ENCODE results near the gene SLC6A6. TPM values are rescaled to one million over a fixed set of nuclear protein-coding genes. Genes with fewer than 3 reads are reported as not detected.

The SLC6A6 gene
- total and polyA plus RNA-seq, 10 of the 15 experiments (the other 5 are each of a cell fraction or from before 2014, with no cell fraction given) = 5.6 to 47.0 (median 20.2) TPM

DNA sequence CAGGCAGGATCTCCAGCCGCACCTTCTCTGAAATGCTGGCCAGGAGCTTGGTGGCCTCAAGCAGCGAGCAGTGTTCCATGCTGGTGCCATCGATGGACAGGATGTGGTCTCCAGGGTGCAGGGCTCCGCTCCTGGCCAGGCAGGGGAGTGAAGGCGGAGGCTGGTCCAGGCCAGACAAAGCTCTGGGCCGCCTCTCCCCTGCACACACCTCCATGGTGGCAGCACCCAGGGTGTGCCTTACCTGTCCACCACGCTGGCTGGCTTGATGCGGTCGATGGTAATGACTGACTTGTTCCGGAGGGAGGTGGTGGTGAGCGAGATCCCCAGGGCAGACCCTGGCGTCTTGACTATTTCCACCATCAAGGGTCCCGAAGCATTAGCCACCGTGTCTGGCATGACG is 117.7 kb downstream of the SLC6A6 start:
- DNase-seq (ENCODE audit: low read depth, low spot score) = no peak
- Histone ChIP-seq H3K4me1 (ENCODE audit: control insufficient read depth, insufficient read depth, low read length) (no peaks in the 10 kb centered on the region), H3K27ac (ENCODE audit: control insufficient read depth, insufficient read depth) (no peak overlapping the region), H3K4me3 (no peak overlapping the region), H3K9me3 (replicated peaks; ENCODE audit: control insufficient read depth, insufficient read depth, low read length) (no peaks in the 10 kb centered on the region), H4K20me1 (ENCODE audit: control insufficient read depth, insufficient read depth) (no peaks in the 10 kb centered on the region), H3K79me2 (ENCODE audit: control insufficient read depth, insufficient read depth, low read length) (no peaks in the 10 kb centered on the region), H3K9ac (ENCODE audit: control insufficient read depth, insufficient read depth, low read length) (no peak overlapping the region), H3K36me3 (ENCODE audit: control insufficient read depth in 2 of 2, insufficient read depth in 2 of 2, low read length in 1 of 2) (no peaks in the 10 kb centered on the region), H2AFZ (ENCODE audit: control insufficient read depth, low read depth, low read length) (no peak overlapping the region), H3K27me3 (replicated peaks in 1 of 2; ENCODE audit: control insufficient read depth in 2 of 2, insufficient read depth in 2 of 2, low read length in 1 of 2) (peaks cover 0 to 2% of the 10 kb centered on the region in 2 experiments; a peak in 2 of 4 replicates), H3K4me2 (ENCODE audit: control insufficient read depth, insufficient read depth) (no peak overlapping the region)
- ChIA-PET CTCF (interaction anchor here (1.0 kb wide), 1 partner anchor 11 kb away, joined by 3 read pairs; no protein-coding TSS in a partner anchor), POLR2A (no interaction called here), SMC1A (ENCODE audit: uncharacterized antibody, unreplicated experiment) (no interaction called here), RAD21 (ENCODE audit: unreplicated experiment) (no interaction called here)
- in situ Hi-C loops (cut with MboI) = no loop called here
- no peak for ATAC-seq
- 35% methylated on average over 15 of the region's 15 CpGs for whole genome bisulfite sequencing (ENCODE audit: insufficient coverage, insufficient replicate concordance, low lambda C conversion rate, missing lambda C conversion rate)
- FAIRE-seq = no peak
- TF ChIP-seq CREB1 (IDR thresholded peaks at IDR 0.05; ENCODE audit: low read depth) = no peak
- no TSS peak for BruUV-seq (replicated peaks)
- intact Hi-C loops (cut with micrococcal nuclease; ENCODE audit: unreplicated experiment) = no loop called here

DNA sequence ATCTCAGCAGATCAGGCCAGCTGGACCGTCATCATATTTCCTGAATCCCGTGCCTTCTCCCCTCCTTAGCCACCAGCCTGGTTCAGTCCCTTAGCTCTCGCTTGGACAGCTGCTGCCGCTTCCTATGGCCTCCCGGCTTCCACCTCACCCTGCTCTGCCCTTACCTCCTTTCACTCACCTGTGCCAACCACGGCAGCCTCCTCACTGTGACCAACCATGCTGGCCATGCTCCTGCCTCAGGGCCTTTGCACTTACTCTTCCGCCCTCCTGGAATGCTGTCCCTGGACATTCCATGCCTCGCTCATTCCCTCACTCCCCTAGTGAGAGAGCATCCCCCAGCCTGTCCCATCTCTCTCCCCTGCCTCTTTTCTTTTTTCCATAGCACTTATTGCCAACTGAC is 118.6 kb downstream of the SLC6A6 start:
- Histone ChIP-seq H3K9ac (ENCODE audit: control insufficient read depth, insufficient read depth, low read length) (no peak overlapping the region), H3K4me2 (ENCODE audit: control insufficient read depth, insufficient read depth) (no peak overlapping the region), H3K27me3 (replicated peaks in 1 of 2; ENCODE audit: control insufficient read depth in 2 of 2, insufficient read depth in 2 of 2, low read length in 1 of 2) (peaks cover 0 to 2% of the 10 kb centered on the region in 2 experiments; a peak in 2 of 4 replicates), H4K20me1 (ENCODE audit: control insufficient read depth, insufficient read depth) (no peaks in the 10 kb centered on the region), H3K4me3 (no peak overlapping the region), H3K79me2 (ENCODE audit: control insufficient read depth, insufficient read depth, low read length) (no peaks in the 10 kb centered on the region), H2AFZ (ENCODE audit: control insufficient read depth, low read depth, low read length) (no peak overlapping the region), H3K27ac (ENCODE audit: control insufficient read depth, insufficient read depth) (no peak overlapping the region), H3K9me3 (replicated peaks; ENCODE audit: control insufficient read depth, insufficient read depth, low read length) (no peaks in the 10 kb centered on the region), H3K4me1 (ENCODE audit: control insufficient read depth, insufficient read depth, low read length) (no peaks in the 10 kb centered on the region), H3K36me3 (ENCODE audit: control insufficient read depth in 2 of 2, insufficient read depth in 2 of 2, low read length in 1 of 2) (no peaks in the 10 kb centered on the region)
- SMC1A ChIA-PET (ENCODE audit: uncharacterized antibody, unreplicated experiment) = interaction anchor here (0.6 kb wide), 1 partner anchor 260 kb away, joined by 3 read pairs; no protein-coding TSS in a partner anchor
- TF ChIP-seq MYB (IDR thresholded peaks at IDR 0.05; ENCODE audit: borderline replicate concordance, low read depth, low read length) (no peak), CBX5 (IDR thresholded peaks at IDR 0.05; ENCODE audit: low read depth) (no peak), CREM (IDR thresholded peaks at IDR 0.05; ENCODE audit: low read depth) (no peak), BHLHE40 (IDR thresholded peaks at IDR 0.05; ENCODE audit: borderline replicate concordance in 1 of 2, low read depth in 2 of 2, low read length in 1 of 2) (no peak)
- CTCF ChIA-PET = no interaction called here
- intact Hi-C loops (cut with micrococcal nuclease; ENCODE audit: unreplicated experiment) = no loop called here
- in situ Hi-C loops (cut with MboI) = no loop called here
- 23% methylated on average over 8 of the region's 8 CpGs for WGBS (ENCODE audit: insufficient coverage, insufficient replicate concordance, low lambda C conversion rate, missing lambda C conversion rate)
- no TSS peak for BruUV-seq (replicated peaks)
- ATAC-seq = no peak
- no peak for DNase-seq (ENCODE audit: low read depth, low spot score)
- POLR2A ChIA-PET = no interaction called here
- no peak for FAIRE-seq
- RAD21 ChIA-PET (ENCODE audit: unreplicated experiment) = no interaction called here

Measured in GM12878 (cell line).